HG02623 (cell line): Measurements from ENCODE around the gene ITPR3.
"Not testable (repeated sequence)": the region's sequence is repeated elsewhere in the genome, so short reads cannot be mapped to it uniquely, and the experiment has no call there.

Source experiments
- ATAC-seq: cut with Tn5 transposase; IDR thresholded peaks from one replicate; pipeline ENCODE4 v1.9.1; 2021; ENCODE audit warnings: moderate library complexity; ENCODE audit not compliant: unreplicated experiment

ITPR3 gene

DNA sequence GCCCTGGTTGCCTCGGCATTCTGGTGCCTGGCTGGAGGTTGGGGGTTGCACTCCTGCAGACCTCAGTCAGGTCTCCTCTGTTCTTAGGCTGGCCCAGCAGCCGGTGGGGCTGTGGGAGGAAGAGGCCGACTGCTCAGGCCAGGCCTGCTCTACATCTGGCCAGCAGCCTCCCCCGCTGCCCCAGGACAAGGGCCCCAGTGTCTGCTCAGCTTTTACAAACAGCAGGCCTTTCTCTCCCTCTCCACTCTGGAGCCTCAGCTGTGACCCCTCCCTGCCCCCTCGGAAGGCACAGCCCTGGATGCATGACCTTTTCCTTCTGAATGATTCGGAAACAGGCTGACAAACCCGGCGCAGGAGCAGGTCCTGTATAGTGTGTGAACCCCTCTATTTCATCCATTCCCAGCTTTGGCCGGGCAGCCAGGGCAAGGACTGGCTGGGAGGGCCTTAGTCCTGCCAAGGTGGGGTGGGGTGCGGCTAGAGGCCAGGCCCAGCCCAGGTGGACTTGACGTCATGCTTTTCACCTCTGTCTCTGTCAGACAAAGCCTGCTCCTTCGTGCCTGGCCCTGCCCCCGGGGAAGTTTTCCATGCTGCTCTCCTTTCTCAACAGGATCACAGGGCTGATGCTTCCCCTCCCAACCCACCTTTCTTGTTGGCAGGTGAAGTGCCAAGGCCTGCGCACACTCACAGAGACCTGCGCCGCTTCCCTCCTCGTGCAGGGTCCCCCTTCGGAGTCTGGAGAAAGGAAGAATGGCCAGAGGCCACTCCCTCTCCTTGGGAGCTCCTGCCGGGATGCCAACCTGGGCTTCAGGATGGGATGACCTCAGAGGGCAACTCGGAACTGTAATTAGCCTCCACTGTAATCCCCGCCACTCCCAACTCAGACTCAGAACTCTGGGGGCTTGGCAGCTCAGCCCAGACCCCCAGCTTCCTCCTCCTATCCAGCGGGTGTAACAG, 10.1 kb upstream of the ITPR3 start:
- ATAC-seq: no peak

GRCh38 chr6:33613146-33613794, 7.9 kb upstream of the ITPR3 start:
- no peak for ATAC-seq

DNA sequence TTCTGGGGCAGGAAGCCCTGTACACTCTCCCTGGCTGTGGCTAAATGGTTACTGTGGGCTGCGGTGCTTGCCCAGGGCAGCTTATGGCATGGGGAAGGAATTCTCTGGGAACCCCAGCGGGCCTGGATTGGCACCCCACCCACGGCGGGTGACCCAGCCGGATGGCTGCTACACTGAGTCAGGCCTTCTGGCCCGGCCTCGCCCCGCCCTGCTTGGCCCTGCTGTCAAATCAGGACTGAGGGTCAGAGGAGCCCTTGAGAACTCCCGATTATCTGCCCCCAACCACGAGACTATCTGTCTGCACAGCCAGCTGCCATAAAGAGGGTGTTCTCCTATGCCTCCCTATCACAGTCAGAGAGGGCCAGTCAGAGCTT, 7.3 kb upstream of the ITPR3 start:
- ATAC-seq: no peak

DNA sequence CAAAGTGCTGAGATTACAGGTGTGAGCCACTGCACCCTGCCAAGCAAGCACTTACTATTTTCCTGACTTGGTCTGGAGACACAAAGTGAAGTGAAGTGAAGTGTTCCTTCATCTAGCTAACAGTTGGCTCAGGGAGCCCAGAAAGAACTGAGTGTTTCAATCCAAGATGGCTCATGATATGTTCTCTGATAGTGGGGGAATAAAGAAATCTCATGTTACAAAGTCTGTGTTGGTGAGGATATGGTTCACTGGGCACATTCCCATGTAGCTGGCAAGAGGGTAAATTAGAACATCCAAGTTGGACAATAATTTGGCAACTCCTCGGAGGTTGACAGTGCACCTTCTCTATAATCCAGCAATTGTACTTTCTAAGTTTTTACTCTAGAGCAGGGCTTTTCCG, 5.0 kb upstream of the ITPR3 start:
- ATAC-seq: no peak

GRCh38 chr6:33616913-33617312, 4.2 kb upstream of the ITPR3 start:
- ATAC-seq: no peak

GRCh38 chr6:33619166-33619840, 1.8 kb upstream of the ITPR3 start:
- ATAC-seq: no peak

DNA sequence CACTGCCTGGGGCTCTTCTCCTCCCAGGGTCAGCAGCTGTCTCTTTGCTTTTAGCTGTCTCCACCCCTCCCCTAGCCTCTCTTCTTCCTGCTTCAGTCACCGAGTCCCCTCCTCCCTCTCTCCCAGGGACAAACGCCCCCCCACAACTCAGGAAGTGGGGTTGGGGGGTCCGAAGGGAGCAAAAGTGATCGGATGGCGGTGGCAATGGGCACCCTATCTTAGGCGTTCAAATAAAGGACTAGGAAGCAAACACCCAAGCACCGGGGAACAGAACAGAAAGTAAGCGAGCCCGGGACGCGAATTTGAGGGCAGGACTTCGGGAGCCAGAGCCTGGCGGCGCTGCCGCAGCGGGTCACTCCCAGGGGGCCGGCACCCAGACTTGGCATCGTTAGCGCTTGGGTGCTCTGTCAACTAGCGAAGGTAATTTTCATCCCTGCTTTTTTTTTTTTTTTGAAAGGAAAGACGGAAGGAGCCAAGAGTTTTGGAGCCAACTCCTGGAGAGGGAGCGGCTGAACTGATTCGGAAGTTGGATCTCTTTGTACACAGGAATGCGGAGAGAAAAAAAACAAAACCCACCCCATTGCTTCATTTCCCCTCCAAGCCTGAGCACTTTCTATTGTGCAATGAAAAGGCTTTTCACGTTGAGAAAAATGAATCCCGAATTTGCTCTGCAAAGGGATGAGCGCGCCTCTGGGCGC, 815 bp upstream of the ITPR3 start:
- ATAC-seq: no peak

GRCh38 chr6:33621711-33622388, 728 bp downstream of the ITPR3 start:
- ATAC-seq: no peak

- ATAC-seq: no peak
Observed at GRCh38 chr6:33622456-33623431, 1.6 kb downstream of the ITPR3 start.

GRCh38 chr6:33623895-33624381, 2.8 kb downstream of the ITPR3 start:
- ATAC-seq: no peak

GRCh38 chr6:33624856-33625255, 3.7 kb downstream of the ITPR3 start:
- ATAC-seq: no peak

DNA sequence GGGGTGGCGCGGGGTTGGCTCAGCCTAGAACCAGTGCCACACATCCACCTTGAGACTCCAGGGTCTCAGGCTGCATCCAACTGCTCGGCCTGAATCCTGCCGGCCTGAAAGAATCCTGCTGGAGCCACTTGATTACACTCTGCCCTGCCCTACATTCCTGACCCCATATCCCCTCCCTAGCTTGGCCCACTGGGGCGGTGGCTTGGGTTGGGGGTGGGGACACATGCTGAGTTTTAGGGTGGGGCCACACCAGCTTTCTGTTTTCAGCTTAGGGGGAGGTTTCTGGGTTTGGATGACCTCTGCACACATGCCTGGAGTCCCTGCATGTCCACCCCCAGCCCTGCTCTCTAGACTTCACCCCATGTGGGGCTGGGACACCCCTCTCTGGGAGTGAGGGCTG, 6.8 kb downstream of the ITPR3 start:
- ATAC-seq: no peak

GRCh38 chr6:33628401-33628964, 7.4 kb downstream of the ITPR3 start:
- no peak for ATAC-seq

- ATAC-seq: no peak
Observed at GRCh38 chr6:33630014-33630413, 8.9 kb downstream of the ITPR3 start.

GRCh38 chr6:33631521-33631920, 10.4 kb downstream of the ITPR3 start:
- ATAC-seq: not testable (repeated sequence)

GRCh38 chr6:33631971-33632557, 10.9 kb downstream of the ITPR3 start:
- ATAC-seq: no peak

GRCh38 chr6:33632558-33633039, 11.5 kb downstream of the ITPR3 start:
- no peak for ATAC-seq

DNA sequence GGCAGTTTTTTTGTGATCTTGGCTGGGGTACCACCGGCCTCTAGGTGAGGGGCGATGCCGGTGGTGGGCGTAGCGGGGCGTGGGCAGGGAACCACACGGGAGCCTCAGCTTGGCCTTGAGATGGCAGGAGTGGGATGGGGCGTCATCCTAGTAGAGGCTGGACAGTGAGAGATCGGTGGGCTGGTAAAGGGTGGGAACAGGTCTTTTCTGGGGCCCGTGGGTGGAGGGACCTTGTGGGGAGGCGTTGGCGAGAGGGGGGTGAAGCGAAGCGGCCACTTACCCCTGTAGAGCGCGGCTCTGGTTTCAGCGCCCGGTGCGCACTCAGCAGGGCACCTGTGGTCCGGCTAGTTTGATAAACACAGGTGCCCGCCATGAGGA, 12.0 kb downstream of the ITPR3 start:
- ATAC-seq: no peak
